Measurements from ENCODE around the gene GJA4.

The GJA4 gene

DNA sequence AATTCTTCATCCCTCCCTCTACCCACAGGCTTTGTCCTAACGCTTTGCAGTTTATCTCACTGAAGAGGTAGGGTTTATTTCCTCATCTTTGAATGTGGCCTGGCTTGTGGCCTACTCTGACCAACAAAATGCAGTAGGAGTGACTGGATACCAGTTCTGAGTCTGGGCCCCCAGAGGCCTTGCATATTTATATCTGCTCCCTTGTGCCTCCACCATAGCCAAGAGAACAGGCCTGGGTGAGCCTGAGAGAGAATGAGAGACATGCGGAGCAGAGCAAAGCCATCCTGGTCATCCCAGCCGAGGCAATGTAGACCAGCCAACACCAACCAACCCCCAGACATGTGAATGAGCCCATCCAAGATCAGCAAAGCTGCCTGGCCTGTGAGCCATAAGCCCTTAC, 36.5 kb downstream of the GJA4 start:
- in situ Hi-C loops (cut with HindIII; ENCODE audit: low sequenced_read_pairs), result no loop called here

DNA sequence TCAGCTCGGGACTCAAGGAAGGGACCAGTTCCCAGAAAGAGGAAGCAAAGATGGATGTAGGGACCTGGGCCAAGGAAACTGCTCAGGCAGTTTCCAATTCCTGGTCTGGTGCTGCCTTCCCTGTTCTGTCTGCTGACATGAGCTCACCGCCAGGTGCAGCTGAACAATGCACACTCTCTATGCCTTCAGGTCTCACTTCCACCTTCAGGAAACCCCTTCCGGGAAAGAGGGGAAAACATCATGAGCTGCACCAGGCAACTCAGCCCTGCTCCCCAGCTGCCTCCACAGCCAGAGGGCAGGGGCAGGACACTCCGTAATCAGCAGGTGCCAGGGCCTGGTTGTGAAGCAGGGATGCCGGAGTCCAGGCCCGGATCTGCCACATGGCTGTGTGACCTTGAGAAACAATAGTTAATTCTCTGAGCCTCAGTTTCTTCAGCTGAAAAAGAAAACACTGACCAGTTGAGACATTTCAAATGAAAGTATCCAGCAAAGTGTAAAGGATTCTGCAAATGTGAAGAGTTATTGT, 39.0 kb downstream of the GJA4 start:
- in situ Hi-C loops (cut with HindIII; ENCODE audit: low sequenced_read_pairs), result no loop called here

DNA sequence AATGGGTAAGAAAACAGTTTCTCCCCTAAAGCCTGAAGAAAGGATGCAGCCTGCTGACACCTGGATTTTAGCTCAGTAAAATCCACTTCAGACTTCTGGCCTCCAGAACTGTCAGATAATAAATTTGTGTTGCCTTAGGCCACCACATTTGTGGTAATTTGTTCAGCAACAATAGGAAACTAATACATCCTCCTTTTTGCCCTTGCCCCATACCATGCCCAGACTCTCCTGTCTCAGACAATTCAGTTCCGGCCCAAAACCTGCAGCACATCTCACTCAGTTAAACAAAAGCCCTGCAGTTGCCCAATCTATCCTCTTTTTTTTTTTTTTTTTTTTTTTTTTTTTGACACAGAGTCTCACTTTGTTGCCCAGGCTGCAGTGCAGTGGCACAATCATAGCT, 40.9 kb downstream of the GJA4 start:
- in situ Hi-C loops (cut with HindIII; ENCODE audit: low sequenced_read_pairs), result no loop called here

DNA sequence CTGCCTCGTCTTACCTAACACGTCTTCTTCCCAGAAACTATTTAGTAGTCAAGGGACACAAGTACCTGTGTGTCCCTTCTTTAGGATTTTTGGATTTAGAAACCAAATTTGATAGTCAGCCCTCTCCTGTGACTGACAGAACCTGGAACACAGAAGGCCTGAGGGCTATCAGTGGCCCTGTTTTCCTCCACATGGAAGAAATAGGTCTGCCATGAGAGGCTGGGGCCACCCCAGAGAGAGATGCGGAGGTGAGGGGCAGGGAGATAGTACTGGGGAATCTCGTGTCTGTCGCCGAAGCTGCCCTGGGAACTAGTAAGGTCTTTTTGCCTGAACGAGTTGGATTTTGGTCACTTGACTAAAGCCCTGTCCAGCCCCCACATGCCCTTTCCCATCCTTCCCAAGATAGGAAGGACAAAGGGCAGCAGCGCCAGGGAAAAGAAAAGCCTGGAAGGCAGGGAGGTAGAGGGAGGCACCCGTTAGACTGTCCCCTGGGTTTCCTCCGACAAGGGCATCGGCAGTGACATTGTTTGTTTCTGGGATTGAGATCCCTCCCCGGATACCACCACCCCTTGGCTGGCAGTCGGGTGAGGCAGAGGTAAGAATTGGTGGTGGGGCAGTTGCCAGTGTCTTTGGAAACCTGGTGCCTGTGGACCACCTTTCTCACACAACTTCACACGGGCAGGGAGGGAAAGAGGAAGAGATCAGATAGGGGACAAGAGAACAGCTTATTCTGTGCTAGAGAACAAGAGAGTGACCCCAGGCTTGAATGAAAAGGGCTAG, 46.9 kb downstream of the GJA4 start:
- in situ Hi-C loops (cut with HindIII; ENCODE audit: low sequenced_read_pairs), result no loop called here

DNA sequence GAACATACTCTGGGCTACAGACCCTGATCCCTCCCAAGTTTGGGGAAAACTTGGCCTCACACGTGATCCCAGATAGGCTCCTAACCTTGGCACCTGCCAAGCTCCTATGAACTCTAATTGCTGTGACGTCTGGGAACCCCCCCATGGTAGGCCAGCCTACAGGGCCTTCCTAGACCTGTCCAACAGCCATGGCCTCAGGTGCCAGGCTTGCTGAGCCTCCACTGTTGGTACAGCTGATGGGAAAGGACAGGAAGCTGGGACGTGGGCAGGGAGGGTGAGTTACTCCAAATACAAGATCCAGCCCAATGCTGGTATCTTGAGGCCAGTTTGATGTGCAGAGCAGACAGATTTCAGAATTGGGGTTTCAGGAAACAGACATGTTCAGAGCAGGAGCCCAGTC, 47.6 kb downstream of the GJA4 start:
- in situ Hi-C loops (cut with HindIII; ENCODE audit: low sequenced_read_pairs), result no loop called here

DNA sequence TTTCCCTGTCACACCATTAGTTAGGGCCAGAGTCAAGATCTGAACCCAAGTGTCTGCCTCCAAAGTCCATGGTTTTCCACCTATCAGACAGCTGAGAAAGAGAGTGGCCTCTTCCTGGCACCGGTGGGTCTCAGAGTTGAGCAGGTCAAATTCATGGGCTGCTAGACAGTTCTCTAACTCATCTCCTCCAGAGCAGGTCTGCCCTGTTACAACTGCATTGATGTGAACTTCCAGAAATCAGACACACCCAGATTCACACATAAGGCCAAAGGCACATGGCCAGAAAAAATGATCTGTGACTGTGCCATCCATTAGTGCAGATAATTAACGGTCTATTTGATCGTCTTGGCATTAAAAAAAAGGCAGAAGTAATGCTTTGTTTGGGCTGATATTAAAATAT, 49.3 kb downstream of the GJA4 start:
- in situ Hi-C loops (cut with HindIII; ENCODE audit: low sequenced_read_pairs), result no loop called here

DNA sequence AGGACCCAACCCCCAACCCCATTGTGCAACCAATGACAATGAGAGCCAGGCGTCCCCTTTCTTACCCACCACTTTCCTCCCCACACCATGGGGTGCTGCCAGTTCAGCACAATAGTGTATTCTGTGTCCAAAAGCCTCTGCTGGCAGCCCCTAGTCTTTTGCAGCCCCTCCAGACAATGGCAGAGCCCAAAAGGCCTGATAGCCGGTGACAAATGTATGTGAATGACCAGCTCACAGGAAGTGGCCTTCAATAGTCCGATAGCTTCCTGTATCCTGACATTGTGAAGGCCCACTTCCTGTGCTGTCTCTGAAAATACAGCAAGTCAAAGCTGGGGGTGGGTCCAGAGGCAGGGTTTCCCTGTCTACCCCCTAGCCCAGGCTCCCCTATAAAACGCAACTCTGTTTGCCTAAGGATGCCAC, 50.2 kb downstream of the GJA4 start:
- in situ Hi-C loops (cut with HindIII; ENCODE audit: low sequenced_read_pairs), result no loop called here

DNA sequence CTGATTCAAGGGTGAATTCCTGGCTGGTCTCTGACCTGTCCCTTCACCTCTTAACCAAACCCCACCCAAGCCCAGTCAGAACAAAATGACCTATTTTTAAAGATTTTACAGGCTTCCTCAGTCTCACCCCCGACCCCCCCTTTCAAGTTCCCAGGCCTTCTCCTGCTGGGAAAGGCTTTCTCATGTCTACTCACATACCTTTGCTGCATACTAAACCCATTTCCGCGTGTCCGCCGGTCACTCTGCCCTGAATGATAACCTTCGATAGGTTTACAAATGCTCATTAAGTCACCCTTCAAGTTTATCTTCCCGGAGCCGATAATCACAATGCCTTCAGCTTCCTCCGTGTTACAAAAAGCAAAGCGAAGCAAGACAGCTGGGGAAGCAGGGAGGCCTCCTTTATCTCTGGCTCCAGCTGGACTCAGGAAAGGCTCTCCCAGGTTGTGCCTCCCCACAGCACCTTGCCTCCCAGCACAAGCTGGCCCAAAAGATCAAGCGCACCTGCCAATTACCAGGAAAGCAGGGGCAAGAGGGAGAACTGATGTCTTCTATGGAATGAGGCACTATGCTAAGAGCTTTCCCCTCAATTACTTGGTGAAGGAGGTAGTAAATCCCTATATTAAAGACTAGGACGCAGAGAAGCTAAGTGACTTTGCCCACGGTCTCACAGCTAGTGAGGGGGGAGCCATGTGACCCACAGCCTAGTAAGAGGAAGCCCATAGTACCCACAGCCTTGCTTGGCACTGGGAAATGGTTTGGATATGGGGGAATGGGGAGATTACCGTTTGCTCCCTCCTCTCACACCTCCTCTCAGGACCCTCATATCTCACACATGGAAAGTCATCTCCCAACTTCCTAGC, 50.8 kb downstream of the GJA4 start:
- in situ Hi-C loops (cut with HindIII; ENCODE audit: low sequenced_read_pairs), result no loop called here

DNA sequence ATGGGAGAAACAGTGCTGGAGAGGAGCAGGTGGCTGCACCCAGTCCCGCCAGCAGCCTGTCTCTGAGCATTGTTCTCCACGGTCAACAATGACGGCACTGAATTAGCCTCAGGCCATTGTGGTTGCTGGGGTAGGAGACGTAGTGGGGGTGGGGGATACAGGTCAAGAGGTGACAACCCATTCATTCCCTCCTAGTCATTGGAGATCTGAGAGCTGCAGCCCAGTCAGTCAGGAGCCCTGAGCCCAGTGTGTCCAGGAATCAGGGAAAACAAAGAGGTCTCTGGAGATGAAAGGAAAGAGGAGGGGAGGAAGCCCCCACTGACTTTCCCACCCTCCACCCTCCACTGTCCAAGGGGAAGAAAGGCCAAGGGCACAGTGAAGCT, 51.4 kb downstream of the GJA4 start:
- in situ Hi-C loops (cut with HindIII; ENCODE audit: low sequenced_read_pairs), result no loop called here
